Activated CD4-positive, CD25-positive, alpha-beta regulatory T cell treated with anti-CD3 and anti-CD28 coated beads, Interleukin-2, amount 50 U/mL, for 16 hours (primary cell): Measurements from ENCODE around the gene MED27.

Experiments used
- DNase-seq: peaks from one replicate; pipeline ENCODE4 v3.0.0-alpha.2; 2020; ENCODE audit warnings: low read depth, low spot score

The MED27 gene

GRCh38 chr9:131965841-131966240, 113.8 kb downstream of the MED27 start:
- DNase-seq: no peak

- no peak for DNase-seq
Measured at GRCh38 chr9:131965103-131965502, 114.6 kb downstream of the MED27 start.

DNA sequence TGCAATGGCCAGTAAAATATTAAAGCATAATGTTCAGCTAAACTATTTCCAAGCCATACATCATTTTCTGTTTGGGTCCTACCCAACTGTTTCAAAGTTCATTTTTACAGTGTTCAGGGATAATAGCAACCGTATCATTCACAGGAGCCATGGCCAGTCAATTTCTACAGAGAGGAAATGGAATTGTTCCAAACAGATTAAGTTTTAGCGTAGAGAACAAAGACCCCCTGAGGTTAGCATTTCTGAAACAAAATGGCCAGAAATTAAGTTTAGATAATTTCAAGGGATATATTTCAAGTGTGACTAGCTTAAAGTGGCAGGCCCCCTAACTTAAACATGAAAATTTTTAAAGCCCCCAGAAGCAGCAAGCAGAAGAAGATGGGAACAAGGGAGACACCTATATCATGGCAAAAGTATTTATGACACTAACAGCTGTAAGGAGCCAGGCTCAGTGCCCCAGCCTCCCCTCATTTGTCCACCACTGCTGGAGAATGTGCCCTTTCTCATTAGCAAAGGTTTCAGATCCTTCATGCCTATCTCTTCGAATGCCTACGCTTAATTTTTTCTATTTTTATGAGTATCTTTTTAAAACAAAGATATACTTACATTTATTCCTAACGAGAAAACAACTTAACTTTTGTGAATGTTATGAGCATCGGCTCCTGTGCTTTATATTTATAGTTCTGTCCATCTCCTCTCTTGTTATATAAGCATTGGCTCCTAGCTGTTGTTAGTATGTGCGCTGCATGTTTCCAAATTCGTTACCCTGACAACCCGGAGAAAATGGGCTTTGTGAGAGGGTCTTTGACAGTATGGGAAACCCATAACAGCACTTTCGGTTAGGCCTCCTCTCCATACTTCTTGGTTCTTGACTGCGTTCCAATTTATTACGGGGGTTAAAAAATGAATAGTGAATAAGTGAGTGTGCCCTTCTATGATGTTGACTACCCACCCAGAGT, 116.3 kb downstream of the MED27 start:
- DNase-seq: no peak

- no peak for DNase-seq
Measured at GRCh38 chr9:131961496-131961880, 118.2 kb downstream of the MED27 start.

GRCh38 chr9:131960851-131961495, 118.7 kb downstream of the MED27 start:
- DNase-seq: no peak

DNA sequence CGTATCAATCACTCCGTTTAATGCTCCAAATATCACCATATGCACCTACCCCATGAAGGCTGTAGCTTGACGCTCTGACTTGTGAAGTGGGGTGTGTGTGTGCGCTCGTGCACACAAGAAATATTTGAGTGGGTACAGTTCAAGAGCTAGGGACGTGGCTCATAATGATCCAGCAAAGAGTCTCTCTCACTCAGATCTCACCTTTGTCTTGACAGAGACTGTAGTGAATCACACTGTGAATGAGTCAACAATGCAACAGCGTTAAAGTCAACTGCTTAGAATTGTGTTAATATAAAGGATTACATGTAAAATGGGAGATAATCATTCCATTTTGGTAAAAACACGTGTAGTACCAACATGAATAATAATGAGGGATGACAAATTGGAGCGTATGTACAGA, 119.4 kb downstream of the MED27 start:
- DNase-seq: no peak

GRCh38 chr9:131959887-131960286, 119.8 kb downstream of the MED27 start:
- DNase-seq: no peak

DNA sequence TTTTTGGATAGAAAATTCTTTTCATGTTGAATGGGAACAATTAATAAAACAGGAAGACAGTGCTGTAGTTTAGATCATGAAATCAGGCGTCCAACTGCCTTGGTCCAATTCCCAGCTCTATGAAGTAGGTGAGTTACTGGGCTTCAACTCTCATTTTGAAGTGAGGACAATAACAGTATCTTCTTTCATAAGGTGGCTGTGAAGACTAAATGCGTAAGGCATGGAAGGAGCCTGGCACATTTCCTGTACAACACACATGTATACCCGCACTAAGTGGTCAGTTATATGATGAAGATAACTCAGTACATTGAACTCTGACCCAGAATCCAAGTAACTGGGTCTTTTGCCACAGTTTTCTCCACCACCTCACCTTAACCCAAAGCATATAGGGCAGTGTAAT, 120.6 kb downstream of the MED27 start:
- DNase-seq: no peak

DNA sequence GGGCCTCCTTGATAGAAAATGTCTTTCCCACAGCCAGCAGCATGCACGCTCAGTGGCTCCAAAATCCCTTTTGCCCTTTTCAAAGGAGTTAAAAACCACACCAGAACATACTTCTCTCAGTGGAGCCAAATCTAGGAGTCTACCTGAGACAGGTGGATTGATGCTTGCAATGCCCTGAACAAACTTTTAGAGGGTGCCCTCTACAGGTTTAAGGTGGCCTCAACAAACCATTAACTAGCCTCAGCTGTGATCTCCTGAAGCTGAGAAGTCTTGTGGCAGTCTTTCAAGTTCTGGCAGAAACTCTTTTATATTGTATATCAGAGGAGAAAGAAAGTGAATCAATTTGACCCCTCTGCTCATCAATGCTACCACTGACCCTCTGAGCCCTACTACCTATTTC, 125.4 kb downstream of the MED27 start:
- DNase-seq: no peak

DNA sequence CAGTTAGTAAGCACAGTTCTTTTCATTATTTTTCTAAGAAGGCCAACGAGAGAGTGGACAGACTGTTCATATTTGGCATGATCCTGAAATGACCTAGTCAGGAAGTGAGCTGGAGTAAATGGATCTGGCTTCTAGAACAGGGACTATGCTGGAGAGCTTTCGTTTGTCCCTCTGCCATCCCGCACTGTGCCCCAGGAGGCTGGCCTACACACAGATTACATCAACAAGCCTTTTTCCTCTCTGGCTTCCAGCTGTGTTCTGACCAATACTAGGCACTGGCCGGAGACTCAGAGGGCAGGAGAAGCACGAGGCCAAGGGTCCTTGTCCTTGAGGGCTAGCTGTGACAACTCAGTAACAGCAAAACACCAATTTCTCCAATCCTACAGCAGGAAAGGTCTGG, 127.8 kb downstream of the MED27 start:
- DNase-seq: no peak

- DNase-seq: no peak
Measured at GRCh38 chr9:131951155-131951554, 128.5 kb downstream of the MED27 start.

DNA sequence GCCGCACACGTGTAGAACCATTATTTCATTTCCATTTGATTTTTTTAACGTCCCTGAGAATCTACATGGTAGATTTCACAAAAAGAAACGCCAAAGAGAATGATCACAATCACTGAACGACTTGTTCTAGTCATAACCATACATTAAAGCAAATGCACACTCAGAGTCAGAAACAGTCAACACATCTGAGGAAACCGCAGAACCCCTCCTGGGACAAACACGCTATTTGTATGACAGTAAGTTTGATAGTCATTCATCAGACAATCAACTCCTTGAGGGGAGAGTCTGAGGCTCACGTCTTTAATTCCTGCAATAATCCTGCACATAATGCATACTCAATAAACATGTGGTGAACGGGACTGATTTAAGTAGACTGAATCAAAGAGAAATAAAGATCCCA, 129.2 kb downstream of the MED27 start:
- DNase-seq: no peak

DNA sequence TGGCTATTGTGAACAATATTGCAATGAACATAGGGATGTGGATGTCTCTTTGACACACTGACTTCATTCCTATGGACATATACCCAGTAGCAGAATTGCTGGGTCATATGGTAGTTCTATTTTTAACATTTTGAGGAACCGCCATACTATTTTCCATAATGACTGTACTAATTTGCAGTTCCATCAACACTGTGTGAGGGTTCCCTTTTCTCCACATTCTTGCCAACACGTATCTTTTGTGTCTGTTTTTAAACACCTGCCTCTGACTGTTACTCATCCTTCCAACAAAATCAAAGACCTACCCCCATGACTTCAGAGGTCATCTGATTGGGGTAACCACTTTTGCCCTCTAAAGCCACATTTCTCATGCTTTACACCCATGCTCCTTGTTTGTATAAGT, 133.5 kb downstream of the MED27 start:
- no peak for DNase-seq

GRCh38 chr9:131943351-131943841, 136.3 kb downstream of the MED27 start:
- no peak for DNase-seq

DNA sequence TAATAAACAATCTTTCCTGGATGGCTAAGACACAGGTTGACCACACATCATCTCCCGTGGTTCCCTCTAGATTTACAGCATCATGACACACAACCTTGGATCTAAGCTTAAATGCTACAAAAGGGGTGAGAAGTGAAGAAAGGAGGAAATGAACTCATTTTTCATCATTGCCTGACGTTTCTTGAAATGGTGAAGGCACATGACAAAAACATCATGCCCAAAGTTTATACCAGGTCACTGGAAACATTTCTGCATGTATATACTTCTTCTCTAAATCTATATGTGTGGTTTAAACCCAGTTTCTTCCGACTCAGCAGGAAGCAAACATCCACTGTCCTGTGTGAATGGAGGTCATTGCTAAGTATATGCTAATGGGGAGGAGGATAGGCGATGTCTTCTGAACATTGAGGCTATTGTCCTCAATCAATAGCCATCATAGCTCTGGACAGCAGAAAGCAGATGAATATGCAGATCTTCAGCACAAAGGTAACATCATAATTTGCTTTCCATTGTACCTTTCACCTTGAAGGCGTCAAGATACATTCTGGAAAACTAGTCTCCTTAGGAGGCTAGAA, 137.4 kb downstream of the MED27 start:
- no peak for DNase-seq

DNA sequence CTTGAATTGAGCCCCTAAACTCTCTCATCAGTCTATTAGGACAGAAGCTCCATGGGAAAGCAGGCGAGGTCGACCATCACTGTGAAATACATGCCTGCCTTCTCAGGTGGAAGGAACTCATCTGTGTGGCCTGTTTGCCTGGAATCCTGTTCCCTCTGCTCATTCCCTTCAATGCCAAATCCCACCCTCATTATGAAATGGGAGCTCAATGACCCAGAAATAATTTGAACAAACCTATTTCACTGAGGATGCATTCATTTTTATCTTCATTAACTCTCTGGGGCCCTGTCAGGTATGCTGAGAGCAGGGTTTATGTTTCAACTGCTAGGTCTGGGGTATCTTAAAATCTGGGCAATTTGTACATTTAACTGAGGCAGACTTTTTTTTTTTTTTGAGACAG, 142.2 kb downstream of the MED27 start:
- no peak for DNase-seq

DNA sequence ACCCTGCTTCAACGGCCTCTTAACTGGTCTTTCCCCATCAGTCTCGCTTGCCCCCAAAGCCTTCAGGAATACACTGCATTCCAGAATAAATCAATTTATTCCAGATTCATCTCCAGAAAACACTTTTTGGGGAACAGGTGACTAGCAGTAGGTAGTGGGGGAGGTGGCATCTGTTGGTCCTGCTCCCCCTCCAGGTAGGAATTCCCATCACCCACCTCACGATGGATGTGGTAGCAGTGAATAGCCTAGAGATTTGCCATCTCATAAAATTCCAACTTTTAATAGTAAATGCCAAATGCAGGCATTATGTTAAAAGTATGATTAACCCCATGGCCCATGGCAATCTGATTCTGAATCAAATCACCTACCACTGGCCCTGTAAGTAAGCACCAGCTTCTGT, 142.7 kb downstream of the MED27 start:
- no peak for DNase-seq

GRCh38 chr9:131934673-131935072, 145.0 kb downstream of the MED27 start:
- DNase-seq: no peak

- DNase-seq: no peak
Measured at GRCh38 chr9:131927091-131927490, 152.6 kb downstream of the MED27 start.

GRCh38 chr9:131926360-131926922, 153.2 kb downstream of the MED27 start:
- no peak for DNase-seq

GRCh38 chr9:131925677-131926177, 153.9 kb downstream of the MED27 start:
- no peak for DNase-seq

DNA sequence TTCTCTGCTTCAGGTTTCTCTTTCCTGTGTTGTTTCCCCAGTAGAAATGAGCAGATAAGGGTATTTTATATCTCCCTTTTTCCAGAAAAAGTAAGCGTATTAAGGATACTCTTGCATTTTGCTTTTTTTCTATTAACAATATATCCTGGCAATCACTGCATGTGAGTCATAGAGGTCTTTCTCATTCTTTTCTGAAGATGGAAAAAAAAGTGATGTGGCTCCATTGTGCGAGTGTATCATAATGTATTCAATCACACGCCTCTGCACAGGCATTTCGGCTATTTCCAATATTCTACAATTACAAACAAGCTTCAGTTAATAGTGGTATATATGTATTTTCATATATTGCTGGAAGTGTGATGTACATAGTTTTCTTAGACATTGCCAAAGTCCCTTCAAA, 155.9 kb downstream of the MED27 start:
- no peak for DNase-seq
